Activated naive CD4-positive, alpha-beta T cell treated with anti-CD3 and anti-CD28 coated beads, Interleukin-2, amount 10 ng/mL, durations not matched to agents 5 hours and 36 hours (primary cell): ENCODE measurements around the gene GRM4. TPM values are rescaled to one million over a fixed set of nuclear protein-coding genes. Genes with fewer than 3 reads are reported as not detected.
A peak's percentile ranks its signal among the peaks of the same experiment; 100 is the strongest.

ENCODE experiments used
- microRNA-seq: library from miRNA; unstranded; fragments of <30 nt; microRNA quantifications from one replicate; pipeline ENCODE4 v1.2.0, GENCODE V29; 2022; ENCODE audit warnings: borderline microRNAs expressed, borderline replicate concordance
- total RNA-seq, 2 experiments: library from RNA; stranded (reverse); gene quantifications; one replicate each; pipeline ENCODE4 v1.2.3, GENCODE V29; 2021

GRM4 gene
- total RNA-seq, result not detected

GRCh38 chr6:34146021-34146782 lies at the start of gene GRM4:
TSS of gene GRM4 (minus strand) at chr6:34146087. CDS start at chr6:34133496, 12,591 bp downstream.

Small RNA genes lying within 50 kb of the gene (microRNA-seq; reads per million reads assigned to microRNA genes)
- 2.9 reads per million, percentile 15 among the genes with 10 or more reads in this experiment for gene MIR1275

Other genes starting within 250 kb of the GRM4 start
- gene HMGA1, start 90.8 kb upstream of the GRM4 start, total RNA-seq, result 100 to 1,000 TPM; 276 to 281 TPM
- 10 to 100 TPM; 23.8 to 25.5 TPM for gene SMIM29, start 102.9 kb upstream of the GRM4 start, total RNA-seq
- 10 to 100 TPM; 17.9 to 18.3 TPM for gene NUDT3, start 246.6 kb upstream of the GRM4 start, total RNA-seq